ENCODE data around the gene SVOP. TPM values are rescaled to one million over a fixed set of nuclear protein-coding genes. Genes with fewer than 3 reads are reported as not detected.

Gene SVOP
- total and polyA plus RNA-seq, 4 donors, result 0.10 TPM; not detected in 3

DNA sequence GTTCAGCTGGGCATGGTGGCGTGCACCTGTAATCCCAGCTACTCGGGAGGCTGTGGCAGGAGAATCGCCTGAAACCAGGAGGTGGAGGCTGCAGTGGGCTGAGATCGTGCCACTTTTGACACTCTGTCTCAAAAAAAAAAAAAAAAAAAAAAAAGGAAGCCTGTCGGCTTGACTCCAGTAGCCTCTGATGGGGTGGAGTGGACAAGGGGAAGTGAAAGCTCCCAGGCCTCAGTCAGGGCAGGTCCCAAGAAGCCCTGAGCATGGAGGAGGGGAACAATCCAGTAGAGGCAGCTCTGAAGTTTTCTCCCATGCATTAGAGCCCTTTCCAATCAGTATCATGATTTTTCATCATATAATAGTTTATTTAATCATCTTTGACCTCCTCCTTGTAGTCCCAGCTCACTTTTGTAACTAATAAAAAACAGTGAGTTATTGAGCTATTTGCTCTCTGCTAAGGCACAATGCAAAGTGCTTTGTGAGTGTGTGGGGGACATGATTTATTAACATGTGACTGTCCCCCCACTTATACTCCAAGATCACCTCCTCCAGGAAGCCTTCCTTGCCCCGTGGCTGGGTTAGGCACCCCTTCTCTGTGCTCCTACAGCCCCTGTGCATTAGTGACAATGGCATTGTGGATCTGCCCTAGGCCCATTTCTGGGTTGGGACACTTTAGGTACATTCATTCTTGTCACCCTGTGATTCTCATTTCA lies 158.8 kb downstream of the SVOP start:
- no peak for DNase-seq (ENCODE audit: low spot score)
- no peaks in the 10 kb centered on the region for H3K36me3 ChIP-seq (ENCODE audit: control insufficient read depth in 4 of 4, insufficient read depth in 3 of 4, low read depth in 1 of 4, low read length in 3 of 4)
- H3K27me3 ChIP-seq (ENCODE audit: control insufficient read depth in 4 of 4, insufficient read depth in 4 of 4, low read length in 3 of 4), result no peaks in the 10 kb centered on the region
- 83% methylated on average over 6 of the region's 6 CpGs for WGBS
- TF ChIP-seq RXRA (IDR thresholded peaks at IDR 0.05), result no peak
- no peak for TF ChIP-seq NR2F2 (IDR thresholded peaks at IDR 0.05)
- TF ChIP-seq GABPA (IDR thresholded peaks at IDR 0.05 in 1 of 2, conservative IDR thresholded peaks at IDR 0.05 in 1 of 2), result no peak
- TF ChIP-seq RAD21 (IDR thresholded peaks at IDR 0.05), result no peak
- no peak for TF ChIP-seq SP1 (IDR thresholded peaks at IDR 0.05)
- TF ChIP-seq, protein P1, sequence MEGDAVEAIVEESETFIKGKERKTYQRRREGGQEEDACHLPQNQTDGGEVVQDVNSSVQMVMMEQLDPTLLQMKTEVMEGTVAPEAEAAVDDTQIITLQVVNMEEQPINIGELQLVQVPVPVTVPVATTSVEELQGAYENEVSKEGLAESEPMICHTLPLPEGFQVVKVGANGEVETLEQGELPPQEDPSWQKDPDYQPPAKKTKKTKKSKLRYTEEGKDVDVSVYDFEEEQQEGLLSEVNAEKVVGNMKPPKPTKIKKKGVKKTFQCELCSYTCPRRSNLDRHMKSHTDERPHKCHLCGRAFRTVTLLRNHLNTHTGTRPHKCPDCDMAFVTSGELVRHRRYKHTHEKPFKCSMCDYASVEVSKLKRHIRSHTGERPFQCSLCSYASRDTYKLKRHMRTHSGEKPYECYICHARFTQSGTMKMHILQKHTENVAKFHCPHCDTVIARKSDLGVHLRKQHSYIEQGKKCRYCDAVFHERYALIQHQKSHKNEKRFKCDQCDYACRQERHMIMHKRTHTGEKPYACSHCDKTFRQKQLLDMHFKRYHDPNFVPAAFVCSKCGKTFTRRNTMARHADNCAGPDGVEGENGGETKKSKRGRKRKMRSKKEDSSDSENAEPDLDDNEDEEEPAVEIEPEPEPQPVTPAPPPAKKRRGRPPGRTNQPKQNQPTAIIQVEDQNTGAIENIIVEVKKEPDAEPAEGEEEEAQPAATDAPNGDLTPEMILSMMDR (IDR thresholded peaks at IDR 0.05; ENCODE audit: low read depth, low read length, missing input control), result no peak
- no peak overlapping the region for H3K4me3 ChIP-seq (ENCODE audit: low read depth in 1 of 3, low read length in 3 of 3)
- no peaks in the 10 kb centered on the region for H3K9me3 ChIP-seq (ENCODE audit: control insufficient read depth in 4 of 4, low read length in 3 of 4)
- H3K4me1 ChIP-seq (ENCODE audit: control insufficient read depth in 4 of 4, insufficient read depth in 4 of 4, low read length in 3 of 4), result peaks cover 0 to 10% (median 7%) of the 10 kb centered on the region in 4 donors
- H3K27ac ChIP-seq (ENCODE audit: low read depth in 1 of 2, low read length in 2 of 2), result no peak overlapping the region
- H3K9ac ChIP-seq (ENCODE audit: low read depth in 1 of 2, low read length in 2 of 2), result no peak overlapping the region

DNA sequence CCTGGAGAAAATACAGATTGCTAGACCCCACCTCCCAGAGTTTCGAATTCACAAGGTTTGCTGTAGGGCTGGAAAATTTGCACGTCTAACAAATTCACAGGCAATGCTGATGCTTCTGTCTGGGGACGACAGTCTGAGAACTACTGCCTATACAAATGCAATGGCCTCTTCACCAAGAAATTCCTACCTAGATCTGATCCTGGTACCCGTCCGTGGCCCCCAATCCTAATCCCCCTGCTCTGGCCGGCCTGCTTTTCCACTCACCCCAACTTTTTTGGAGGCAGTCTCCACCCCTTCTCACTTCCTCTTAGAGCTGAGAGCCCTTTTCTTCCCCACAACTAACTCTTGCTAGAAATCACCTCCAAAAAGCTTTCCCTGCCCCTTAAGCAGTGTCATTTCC lies 160.4 kb downstream of the SVOP start:
- H3K4me1 ChIP-seq (ENCODE audit: control insufficient read depth in 4 of 4, insufficient read depth in 4 of 4, low read length in 3 of 4), result peaks cover 2 to 24% (median 22%) of the 10 kb centered on the region in 4 donors
- WGBS, result 80% methylated on average over 6 of the region's 6 CpGs

More for the DNA sequence above, 160.4 kb downstream of the SVOP start:
- Histone ChIP-seq H3K27ac (ENCODE audit: low read depth in 1 of 2, low read length in 2 of 2) (no peak overlapping the region), H3K9me3 (ENCODE audit: control insufficient read depth in 4 of 4, low read length in 3 of 4) (no peaks in the 10 kb centered on the region), H3K27me3 (ENCODE audit: control insufficient read depth in 4 of 4, insufficient read depth in 4 of 4, low read length in 3 of 4) (no peaks in the 10 kb centered on the region), H3K36me3 (ENCODE audit: control insufficient read depth in 4 of 4, insufficient read depth in 3 of 4, low read depth in 1 of 4, low read length in 3 of 4) (no peaks in the 10 kb centered on the region), H3K9ac (ENCODE audit: low read depth in 1 of 2, low read length in 2 of 2) (no peak overlapping the region), H3K4me3 (ENCODE audit: low read depth in 1 of 3, low read length in 3 of 3) (no peak overlapping the region)
- TF ChIP-seq, protein P2, sequence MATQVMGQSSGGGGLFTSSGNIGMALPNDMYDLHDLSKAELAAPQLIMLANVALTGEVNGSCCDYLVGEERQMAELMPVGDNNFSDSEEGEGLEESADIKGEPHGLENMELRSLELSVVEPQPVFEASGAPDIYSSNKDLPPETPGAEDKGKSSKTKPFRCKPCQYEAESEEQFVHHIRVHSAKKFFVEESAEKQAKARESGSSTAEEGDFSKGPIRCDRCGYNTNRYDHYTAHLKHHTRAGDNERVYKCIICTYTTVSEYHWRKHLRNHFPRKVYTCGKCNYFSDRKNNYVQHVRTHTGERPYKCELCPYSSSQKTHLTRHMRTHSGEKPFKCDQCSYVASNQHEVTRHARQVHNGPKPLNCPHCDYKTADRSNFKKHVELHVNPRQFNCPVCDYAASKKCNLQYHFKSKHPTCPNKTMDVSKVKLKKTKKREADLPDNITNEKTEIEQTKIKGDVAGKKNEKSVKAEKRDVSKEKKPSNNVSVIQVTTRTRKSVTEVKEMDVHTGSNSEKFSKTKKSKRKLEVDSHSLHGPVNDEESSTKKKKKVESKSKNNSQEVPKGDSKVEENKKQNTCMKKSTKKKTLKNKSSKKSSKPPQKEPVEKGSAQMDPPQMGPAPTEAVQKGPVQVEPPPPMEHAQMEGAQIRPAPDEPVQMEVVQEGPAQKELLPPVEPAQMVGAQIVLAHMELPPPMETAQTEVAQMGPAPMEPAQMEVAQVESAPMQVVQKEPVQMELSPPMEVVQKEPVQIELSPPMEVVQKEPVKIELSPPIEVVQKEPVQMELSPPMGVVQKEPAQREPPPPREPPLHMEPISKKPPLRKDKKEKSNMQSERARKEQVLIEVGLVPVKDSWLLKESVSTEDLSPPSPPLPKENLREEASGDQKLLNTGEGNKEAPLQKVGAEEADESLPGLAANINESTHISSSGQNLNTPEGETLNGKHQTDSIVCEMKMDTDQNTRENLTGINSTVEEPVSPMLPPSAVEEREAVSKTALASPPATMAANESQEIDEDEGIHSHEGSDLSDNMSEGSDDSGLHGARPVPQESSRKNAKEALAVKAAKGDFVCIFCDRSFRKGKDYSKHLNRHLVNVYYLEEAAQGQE (IDR thresholded peaks at IDR 0.05), result no peak
- TF ChIP-seq SP1 (IDR thresholded peaks at IDR 0.05), result no peak
- TF ChIP-seq, protein P3, sequence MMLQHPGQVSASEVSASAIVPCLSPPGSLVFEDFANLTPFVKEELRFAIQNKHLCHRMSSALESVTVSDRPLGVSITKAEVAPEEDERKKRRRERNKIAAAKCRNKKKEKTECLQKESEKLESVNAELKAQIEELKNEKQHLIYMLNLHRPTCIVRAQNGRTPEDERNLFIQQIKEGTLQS (IDR thresholded peaks at IDR 0.05), result no peak
- no peak for TF ChIP-seq RAD21 (IDR thresholded peaks at IDR 0.05)
- TF ChIP-seq NR2F2 (IDR thresholded peaks at IDR 0.05), result no peak
- no peak for TF ChIP-seq RXRA (IDR thresholded peaks at IDR 0.05)
- TF ChIP-seq, protein P4, sequence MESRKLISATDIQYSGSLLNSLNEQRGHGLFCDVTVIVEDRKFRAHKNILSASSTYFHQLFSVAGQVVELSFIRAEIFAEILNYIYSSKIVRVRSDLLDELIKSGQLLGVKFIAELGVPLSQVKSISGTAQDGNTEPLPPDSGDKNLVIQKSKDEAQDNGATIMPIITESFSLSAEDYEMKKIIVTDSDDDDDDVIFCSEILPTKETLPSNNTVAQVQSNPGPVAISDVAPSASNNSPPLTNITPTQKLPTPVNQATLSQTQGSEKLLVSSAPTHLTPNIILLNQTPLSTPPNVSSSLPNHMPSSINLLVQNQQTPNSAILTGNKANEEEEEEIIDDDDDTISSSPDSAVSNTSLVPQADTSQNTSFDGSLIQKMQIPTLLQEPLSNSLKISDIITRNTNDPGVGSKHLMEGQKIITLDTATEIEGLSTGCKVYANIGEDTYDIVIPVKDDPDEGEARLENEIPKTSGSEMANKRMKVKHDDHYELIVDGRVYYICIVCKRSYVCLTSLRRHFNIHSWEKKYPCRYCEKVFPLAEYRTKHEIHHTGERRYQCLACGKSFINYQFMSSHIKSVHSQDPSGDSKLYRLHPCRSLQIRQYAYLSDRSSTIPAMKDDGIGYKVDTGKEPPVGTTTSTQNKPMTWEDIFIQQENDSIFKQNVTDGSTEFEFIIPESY (IDR thresholded peaks at IDR 0.05), result no peak
- no peak for TF ChIP-seq FOXA2 (IDR thresholded peaks at IDR 0.05)
- TF ChIP-seq GABPA (IDR thresholded peaks at IDR 0.05 in 1 of 2, conservative IDR thresholded peaks at IDR 0.05 in 1 of 2), result no peak
- no peak for TF ChIP-seq YY1 (IDR thresholded peaks at IDR 0.05)
- TF ChIP-seq HNF4G (IDR thresholded peaks at IDR 0.05), result no peak
- no peak for TF ChIP-seq EGR1 (IDR thresholded peaks at IDR 0.05; ENCODE audit: low read depth in 2 of 2)
- TF ChIP-seq TAF1 (conservative IDR thresholded peaks at IDR 0.05), result no peak
- TF ChIP-seq HNF4A (conservative IDR thresholded peaks at IDR 0.05), result no peak
- TF ChIP-seq, protein P1 (IDR thresholded peaks at IDR 0.05; ENCODE audit: low read depth, low read length, missing input control), result no peak
- TF ChIP-seq, protein P5, sequence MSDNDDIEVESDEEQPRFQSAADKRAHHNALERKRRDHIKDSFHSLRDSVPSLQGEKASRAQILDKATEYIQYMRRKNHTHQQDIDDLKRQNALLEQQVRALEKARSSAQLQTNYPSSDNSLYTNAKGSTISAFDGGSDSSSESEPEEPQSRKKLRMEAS (IDR thresholded peaks at IDR 0.05), result no peak
- no peak for TF ChIP-seq JUND (IDR thresholded peaks at IDR 0.05)
- no peak for TF ChIP-seq FOXA1 (IDR thresholded peaks at IDR 0.05)
- DNase-seq (ENCODE audit: low spot score), result no peak
